Adrenal gland (tissue), 12 donors: ENCODE data around the gene CPNE4. TPM values are rescaled to one million over a fixed set of nuclear protein-coding genes. Genes with fewer than 3 reads are reported as not detected.

Experiments used
- DNase-seq, 7 donors: peaks; one replicate each; pipeline ENCODE4 v3.0.0-alpha.2; 2019 to 2020
- H3K27ac ChIP-seq, 5 donors: fragments of 200-600 bp; sonication (generic) in 4 of 5; 1 replicate in 3 of 5; 2 replicates in 2 of 5; pipeline versions ENCODE4 v1.5.1 to v1.8.0; 2016 to 2020; ENCODE audit warnings: mild to moderate bottlenecking in 1 of 5
- H3K27me3 ChIP-seq: fragments of 200-600 bp; 2 replicates; pipeline ENCODE4 v1.8.0; 2021
- H3K36me3 ChIP-seq, 2 donors: fragments of 200-600 bp; replicated peaks in 1 of 2; 1 replicate in 1 of 2; 2 replicates in 1 of 2; pipeline versions ENCODE4 v1.5.1 to v1.8.0; 2018 to 2022
- H3K4me1 ChIP-seq, 2 donors: fragments of 200-600 bp; replicated peaks in 1 of 2; 1 replicate in 1 of 2; 2 replicates in 1 of 2; pipeline versions ENCODE4 v1.5.1 to v1.8.0; 2018 to 2021
- H3K4me3 ChIP-seq, 4 donors: fragments of 200-600 bp; sonication (generic) in 3 of 4; one replicate each; pipeline ENCODE4 v1.5.1; 2016 to 2018
- H3K9me3 ChIP-seq, 3 donors: fragments of 200-600 bp; sonication (generic) in 1 of 3; replicated peaks in 1 of 3; 1 replicate in 2 of 3; 2 replicates in 1 of 3; pipeline versions ENCODE4 v1.5.1 to v1.8.0; 2016 to 2021
- POLR2A ChIP-seq, 2 donors: fragments of 450-650 bp; IDR thresholded peaks; one replicate each; pipeline ENCODE4 v1.6.1; 2017; ENCODE audit warnings: antibody characterized with exemption in 2 of 2, mild to moderate bottlenecking in 2 of 2, moderate library complexity in 1 of 2
- WGBS, 4 donors: extraction: QIAGEN DNeasy Blood & Tissue Kit in 2 of 4; methylation state at CpG; one replicate each; pipeline versions ENCODE4 v1.1.5 to v1.1.7; 2013 to 2017; 5-methylcytosine and 5-hydroxymethylcytosine counted together
- intact Hi-C, 2 donors: fragments of 100-400 bp; cut with DNase I; formaldehyde crosslinking; loops; one replicate each; pipeline versions ENCODE4 v1.14.1 to v1.15.0; 2022 to 2023
- polyA plus RNA-seq, 3 donors: library from polyadenylated mRNA; stranded (reverse); fragments of 200-250 nt in 2 of 3; fragments of 350-450 nt in 1 of 3; fragmentation: Illumina TruSeq in 1 of 3; extraction: RNeasy Lipid Tissue Mini Kit (QIAGEN cat#74804) in 1 of 3; gene quantifications; one replicate each; pipeline ENCODE4 v1.2.3, GENCODE V29; 2013 to 2014
- total RNA-seq, 9 donors: library from RNA; depleted of rRNA in 4 of 9; stranded (reverse); fragments of >200 nt in 4 of 9; fragments of 120-200 nt in 1 of 9; fragmentation: NEBNext Ultra II Directional in 1 of 9; extraction: Animal tissue kit (Norgen Biotek cat#: 25700) in 1 of 9; gene quantifications; one replicate each; pipeline versions ENCODE4 v1.1.0 to v1.2.4, GENCODE V29; 2013 to 2023
- TF ChIP-seq, protein P1 (sequence below), 6 experiments: fragments of 450-650 bp in 4 of 6; fragments of 200-600 bp in 2 of 6; sonication (generic) in 1 of 6; IDR thresholded peaks; 1 replicate in 5 of 6; 2 replicates in 1 of 6; pipeline versions ENCODE4 v1.5.1 to v1.8.0; 2016 to 2021; ENCODE audit warnings: antibody characterized with exemption in 6 of 6, mild to moderate bottlenecking in 2 of 6, moderate library complexity in 1 of 6
- donor health status: healthy with polysubstance abuse.
- donor health status: Bipolar disorder and iron deficiency.
- donor health status: DM: yes; HTN: yes; CAD: no.
- donor health status: DM: no; HTN: no; CAD: no.
- donor health status: DM: no; HTN: no; CAD: no.
- donor health status: DM: yes; HTN: yes; CAD: no.

CPNE4 gene
- total and polyA plus RNA-seq, 12 donors = 0.11 to 7.5 (median 0.59) TPM

DNA sequence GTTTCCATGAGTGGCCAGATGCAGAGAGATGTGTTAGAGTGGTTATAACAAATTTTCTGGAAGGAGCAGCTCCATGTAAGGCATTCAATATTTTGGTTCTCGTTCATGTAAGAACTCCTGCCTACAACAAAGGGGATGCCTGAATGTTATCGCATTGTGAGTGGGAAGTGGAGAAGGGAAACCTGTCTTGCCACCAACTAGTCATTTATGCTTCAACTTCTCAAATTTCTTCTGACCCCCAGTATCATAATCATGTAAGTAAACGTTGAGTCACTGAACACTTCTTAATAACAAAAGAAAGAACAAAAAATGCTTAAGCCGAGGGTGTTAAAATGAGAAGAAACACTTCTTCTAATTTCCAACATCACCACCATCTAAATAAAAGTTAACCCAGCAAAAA lies 470.0 kb downstream of the CPNE4 start:
- H3K4me3 ChIP-seq = no peak overlapping the region
- DNase-seq = no peak
- intact Hi-C loops = no loop called here
- H3K9me3 ChIP-seq = no peaks in the 10 kb centered on the region
- 67 to 79% (median 74%) methylated on average over 4 of the region's 4 CpGs for WGBS, 4 donors
- H3K27ac ChIP-seq = no peak overlapping the region
- no peaks in the 10 kb centered on the region for H3K4me1 ChIP-seq
- no peaks in the 10 kb centered on the region for H3K36me3 ChIP-seq
- H3K27me3 ChIP-seq = no peaks in the 10 kb centered on the region
- TF ChIP-seq, protein P1, sequence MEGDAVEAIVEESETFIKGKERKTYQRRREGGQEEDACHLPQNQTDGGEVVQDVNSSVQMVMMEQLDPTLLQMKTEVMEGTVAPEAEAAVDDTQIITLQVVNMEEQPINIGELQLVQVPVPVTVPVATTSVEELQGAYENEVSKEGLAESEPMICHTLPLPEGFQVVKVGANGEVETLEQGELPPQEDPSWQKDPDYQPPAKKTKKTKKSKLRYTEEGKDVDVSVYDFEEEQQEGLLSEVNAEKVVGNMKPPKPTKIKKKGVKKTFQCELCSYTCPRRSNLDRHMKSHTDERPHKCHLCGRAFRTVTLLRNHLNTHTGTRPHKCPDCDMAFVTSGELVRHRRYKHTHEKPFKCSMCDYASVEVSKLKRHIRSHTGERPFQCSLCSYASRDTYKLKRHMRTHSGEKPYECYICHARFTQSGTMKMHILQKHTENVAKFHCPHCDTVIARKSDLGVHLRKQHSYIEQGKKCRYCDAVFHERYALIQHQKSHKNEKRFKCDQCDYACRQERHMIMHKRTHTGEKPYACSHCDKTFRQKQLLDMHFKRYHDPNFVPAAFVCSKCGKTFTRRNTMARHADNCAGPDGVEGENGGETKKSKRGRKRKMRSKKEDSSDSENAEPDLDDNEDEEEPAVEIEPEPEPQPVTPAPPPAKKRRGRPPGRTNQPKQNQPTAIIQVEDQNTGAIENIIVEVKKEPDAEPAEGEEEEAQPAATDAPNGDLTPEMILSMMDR (IDR thresholded peaks at IDR 0.05) = no peak
- TF ChIP-seq POLR2A (IDR thresholded peaks at IDR 0.05) = no peak

DNA sequence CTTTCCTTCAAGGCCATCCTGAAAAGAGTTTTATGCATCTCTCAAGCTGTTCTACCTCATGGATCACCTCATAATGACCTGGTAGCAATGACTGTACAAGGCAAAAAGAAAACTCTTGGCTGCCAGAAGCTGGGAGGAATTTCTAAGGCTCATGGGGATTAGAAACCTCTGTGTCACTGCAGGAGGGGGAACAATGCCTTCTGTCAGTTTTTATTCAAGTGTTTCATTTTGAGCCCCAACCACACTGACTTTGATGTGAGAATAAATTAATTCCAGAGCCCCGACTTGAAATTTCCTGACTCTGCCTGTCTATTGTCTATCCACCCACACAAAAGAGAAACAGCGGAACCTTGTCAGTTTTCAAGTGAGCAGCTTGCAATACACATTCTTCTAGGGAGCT lies 473.3 kb downstream of the CPNE4 start:
- intact Hi-C loops = no loop called here
- DNase-seq = no peak
- no peaks in the 10 kb centered on the region for H3K4me1 ChIP-seq
- no peaks in the 10 kb centered on the region for H3K36me3 ChIP-seq
- TF ChIP-seq POLR2A (IDR thresholded peaks at IDR 0.05) = no peak
- TF ChIP-seq, protein P1 (IDR thresholded peaks at IDR 0.05) = no peak
- no peak overlapping the region for H3K27ac ChIP-seq
- H3K4me3 ChIP-seq = no peak overlapping the region
- H3K27me3 ChIP-seq = no peaks in the 10 kb centered on the region
- WGBS, 4 donors = 58 to 66% (median 60%) methylated on average over 2 of the region's 2 CpGs
- H3K9me3 ChIP-seq = no peaks in the 10 kb centered on the region

DNA sequence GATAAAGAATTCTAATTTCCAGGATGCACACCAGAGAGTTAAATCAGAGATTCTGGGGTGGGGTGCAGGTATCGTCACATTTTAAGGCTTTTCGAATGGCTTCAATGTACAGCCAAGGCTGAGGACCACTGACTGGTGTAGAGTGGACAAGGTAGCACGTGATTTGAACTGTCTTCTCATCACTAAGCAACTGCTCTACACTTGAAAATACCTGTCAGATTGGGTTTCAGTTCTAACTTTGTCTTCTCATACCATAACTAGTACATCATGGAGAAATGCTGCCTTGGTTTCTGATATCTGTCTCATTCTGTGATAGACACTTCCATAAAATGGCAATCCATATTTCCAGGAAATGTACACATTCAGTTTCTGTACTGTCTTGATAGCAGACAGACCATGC lies 474.0 kb downstream of the CPNE4 start:
- no peaks in the 10 kb centered on the region for H3K27me3 ChIP-seq
- no peaks in the 10 kb centered on the region for H3K9me3 ChIP-seq
- DNase-seq = no peak
- TF ChIP-seq POLR2A (IDR thresholded peaks at IDR 0.05) = no peak
- TF ChIP-seq, protein P1 (IDR thresholded peaks at IDR 0.05) = no peak
- no peak overlapping the region for H3K4me3 ChIP-seq
- H3K4me1 ChIP-seq = no peaks in the 10 kb centered on the region
- H3K27ac ChIP-seq = no peak overlapping the region
- 92 to 94% (median 93%) methylated on average over 3 of the region's 3 CpGs for WGBS, 4 donors
- intact Hi-C loops = no loop called here
- H3K36me3 ChIP-seq = no peaks in the 10 kb centered on the region

DNA sequence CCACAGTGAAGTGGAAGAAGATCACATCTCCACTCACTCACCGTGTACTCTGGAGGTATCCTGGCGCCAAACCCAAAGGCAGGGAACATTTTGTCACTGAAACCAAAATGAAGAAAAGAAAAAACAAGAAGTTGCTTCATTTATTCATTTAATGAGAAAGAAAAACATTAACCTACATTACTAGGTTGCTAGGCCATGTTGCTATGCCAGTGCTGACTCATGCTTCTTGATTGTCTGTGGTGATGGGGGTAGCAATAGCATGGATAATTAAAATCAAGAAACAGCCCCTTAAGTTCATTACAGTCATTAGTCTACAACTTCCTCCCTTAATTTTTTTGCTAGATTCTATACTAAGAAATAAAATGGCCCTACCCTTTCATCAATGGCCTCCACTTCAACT lies 479.4 kb downstream of the CPNE4 start:
- Histone ChIP-seq H3K36me3 (no peaks in the 10 kb centered on the region), H3K4me3 (no peak overlapping the region), H3K27me3 (no peaks in the 10 kb centered on the region), H3K9me3 (no peaks in the 10 kb centered on the region), H3K4me1 (peaks cover 0 to 4% of the 10 kb centered on the region in 2 donors), H3K27ac (no peak overlapping the region)
- no peak for TF ChIP-seq POLR2A (IDR thresholded peaks at IDR 0.05)
- TF ChIP-seq, protein P1 (IDR thresholded peaks at IDR 0.05) = no peak
- intact Hi-C loops = no loop called here
- 95 to 98% (median 97%) methylated on average over 2 of the region's 2 CpGs for WGBS, 4 donors
- no peak for DNase-seq
